Breast epithelium (tissue), 3 donors: ENCODE results near the gene TSPAN11.

Source experiments
- POLR2A ChIP-seq: fragments of 450-650 bp; IDR thresholded peaks from one replicate; pipeline ENCODE4 v1.6.1; 2016; ENCODE audit warnings: antibody characterized with exemption, mild to moderate bottlenecking, moderate library complexity
- TF ChIP-seq, protein P1 (sequence below), 3 donors: fragments of 450-650 bp; IDR thresholded peaks; one replicate each; pipeline ENCODE4 v1.5.1; 2016 to 2017; ENCODE audit warnings: antibody characterized with exemption in 3 of 3, mild to moderate bottlenecking in 3 of 3, moderate library complexity in 3 of 3

DNA sequence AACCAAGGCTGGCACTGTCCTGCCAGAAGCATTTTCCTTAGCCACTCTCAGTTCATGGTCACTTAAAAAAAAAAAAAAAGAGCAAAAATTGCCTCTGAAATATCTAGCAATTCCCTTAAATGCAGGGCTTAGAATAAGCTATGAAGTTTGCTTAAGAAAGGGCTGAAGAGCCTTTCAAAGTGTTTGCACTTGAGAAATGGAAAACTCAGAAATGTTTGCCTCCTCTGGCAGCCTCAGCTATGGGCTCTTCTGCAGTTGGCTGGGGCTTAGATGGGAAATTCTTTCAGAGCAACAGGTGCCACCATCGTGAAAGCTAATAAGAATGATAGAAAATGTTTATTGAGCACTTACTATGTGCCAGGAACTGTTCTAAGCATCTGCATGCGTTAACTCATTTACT is 48.5 kb upstream of the TSPAN11 start:
- TF ChIP-seq, protein P1, sequence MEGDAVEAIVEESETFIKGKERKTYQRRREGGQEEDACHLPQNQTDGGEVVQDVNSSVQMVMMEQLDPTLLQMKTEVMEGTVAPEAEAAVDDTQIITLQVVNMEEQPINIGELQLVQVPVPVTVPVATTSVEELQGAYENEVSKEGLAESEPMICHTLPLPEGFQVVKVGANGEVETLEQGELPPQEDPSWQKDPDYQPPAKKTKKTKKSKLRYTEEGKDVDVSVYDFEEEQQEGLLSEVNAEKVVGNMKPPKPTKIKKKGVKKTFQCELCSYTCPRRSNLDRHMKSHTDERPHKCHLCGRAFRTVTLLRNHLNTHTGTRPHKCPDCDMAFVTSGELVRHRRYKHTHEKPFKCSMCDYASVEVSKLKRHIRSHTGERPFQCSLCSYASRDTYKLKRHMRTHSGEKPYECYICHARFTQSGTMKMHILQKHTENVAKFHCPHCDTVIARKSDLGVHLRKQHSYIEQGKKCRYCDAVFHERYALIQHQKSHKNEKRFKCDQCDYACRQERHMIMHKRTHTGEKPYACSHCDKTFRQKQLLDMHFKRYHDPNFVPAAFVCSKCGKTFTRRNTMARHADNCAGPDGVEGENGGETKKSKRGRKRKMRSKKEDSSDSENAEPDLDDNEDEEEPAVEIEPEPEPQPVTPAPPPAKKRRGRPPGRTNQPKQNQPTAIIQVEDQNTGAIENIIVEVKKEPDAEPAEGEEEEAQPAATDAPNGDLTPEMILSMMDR (IDR thresholded peaks at IDR 0.05): no peak
- TF ChIP-seq POLR2A: no peak
